ENCODE data around the gene ERVMER34-1. TPM values are rescaled to one million over a fixed set of nuclear protein-coding genes. Genes with fewer than 3 reads are reported as not detected.

ERVMER34-1 gene
- total RNA-seq, 1 donor from 2014 or later: 3.5 TPM

DNA sequence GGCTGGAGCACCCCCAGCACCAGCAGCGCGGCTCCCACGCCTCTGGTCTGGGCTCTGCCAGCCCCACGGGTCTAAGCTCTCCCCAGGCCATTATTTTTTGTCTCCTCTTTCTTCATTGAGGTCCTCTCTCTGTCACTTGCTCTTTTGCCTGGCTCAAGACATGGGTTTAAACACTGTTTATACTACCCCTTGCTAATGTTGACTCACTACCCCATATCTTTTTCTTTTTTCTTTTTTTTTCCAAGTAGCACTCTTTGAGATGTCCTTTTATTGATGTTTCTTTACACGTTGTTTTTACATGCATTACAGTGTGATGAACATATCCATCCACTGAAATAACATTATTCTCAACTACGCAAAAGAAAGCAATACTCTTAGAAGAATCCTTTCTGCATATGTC is 1.7 kb upstream of the ERVMER34-1 start:
- TF ChIP-seq, protein P1, sequence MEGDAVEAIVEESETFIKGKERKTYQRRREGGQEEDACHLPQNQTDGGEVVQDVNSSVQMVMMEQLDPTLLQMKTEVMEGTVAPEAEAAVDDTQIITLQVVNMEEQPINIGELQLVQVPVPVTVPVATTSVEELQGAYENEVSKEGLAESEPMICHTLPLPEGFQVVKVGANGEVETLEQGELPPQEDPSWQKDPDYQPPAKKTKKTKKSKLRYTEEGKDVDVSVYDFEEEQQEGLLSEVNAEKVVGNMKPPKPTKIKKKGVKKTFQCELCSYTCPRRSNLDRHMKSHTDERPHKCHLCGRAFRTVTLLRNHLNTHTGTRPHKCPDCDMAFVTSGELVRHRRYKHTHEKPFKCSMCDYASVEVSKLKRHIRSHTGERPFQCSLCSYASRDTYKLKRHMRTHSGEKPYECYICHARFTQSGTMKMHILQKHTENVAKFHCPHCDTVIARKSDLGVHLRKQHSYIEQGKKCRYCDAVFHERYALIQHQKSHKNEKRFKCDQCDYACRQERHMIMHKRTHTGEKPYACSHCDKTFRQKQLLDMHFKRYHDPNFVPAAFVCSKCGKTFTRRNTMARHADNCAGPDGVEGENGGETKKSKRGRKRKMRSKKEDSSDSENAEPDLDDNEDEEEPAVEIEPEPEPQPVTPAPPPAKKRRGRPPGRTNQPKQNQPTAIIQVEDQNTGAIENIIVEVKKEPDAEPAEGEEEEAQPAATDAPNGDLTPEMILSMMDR (IDR thresholded peaks at IDR 0.05; ENCODE audit: insufficient read depth, low read length, poor library complexity, severe bottlenecking): no peak
- H3K27me3 ChIP-seq (ENCODE audit: control insufficient read depth, insufficient read depth, low read length): peaks cover 2% of the 10 kb centered on the region
- no peak for DNase-seq (ENCODE audit: low read depth)
- no peak overlapping the region for H3K4me3 ChIP-seq (ENCODE audit: low read depth, low read length)
- no peaks in the 10 kb centered on the region for H3K36me3 ChIP-seq (ENCODE audit: control insufficient read depth, insufficient read depth, low read length)

DNA sequence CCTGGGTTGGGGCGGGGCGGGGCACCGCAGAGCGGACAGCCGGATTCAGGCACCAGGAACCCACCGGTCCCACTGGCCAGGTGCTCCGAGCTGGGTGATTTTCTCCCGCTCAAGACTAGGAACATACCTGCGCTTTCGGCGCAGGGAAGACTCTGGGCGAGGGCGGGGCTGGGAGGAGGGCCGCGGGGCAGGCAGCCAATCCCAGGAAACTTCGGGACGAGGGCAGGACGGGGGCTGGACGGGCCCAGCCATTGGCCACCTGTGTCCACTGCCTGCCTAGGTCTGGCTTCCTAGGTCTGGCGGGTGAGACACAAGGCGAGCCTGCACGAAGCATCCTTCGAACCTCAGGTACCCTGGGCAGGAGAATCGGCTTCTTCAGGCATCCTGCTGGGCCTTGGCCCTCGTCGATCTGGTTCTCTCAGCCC is 274 bp upstream of the ERVMER34-1 start:
- DNase-seq (ENCODE audit: low read depth): no peak
- TF ChIP-seq, protein P1 (IDR thresholded peaks at IDR 0.05; ENCODE audit: insufficient read depth, low read length, poor library complexity, severe bottlenecking): no peak
- H3K27me3 ChIP-seq (ENCODE audit: control insufficient read depth, insufficient read depth, low read length): peaks cover 2% of the 10 kb centered on the region
- H3K4me3 ChIP-seq (ENCODE audit: low read depth, low read length): peak overlapping the region; percentile 42
- no peaks in the 10 kb centered on the region for H3K36me3 ChIP-seq (ENCODE audit: control insufficient read depth, insufficient read depth, low read length)

DNA sequence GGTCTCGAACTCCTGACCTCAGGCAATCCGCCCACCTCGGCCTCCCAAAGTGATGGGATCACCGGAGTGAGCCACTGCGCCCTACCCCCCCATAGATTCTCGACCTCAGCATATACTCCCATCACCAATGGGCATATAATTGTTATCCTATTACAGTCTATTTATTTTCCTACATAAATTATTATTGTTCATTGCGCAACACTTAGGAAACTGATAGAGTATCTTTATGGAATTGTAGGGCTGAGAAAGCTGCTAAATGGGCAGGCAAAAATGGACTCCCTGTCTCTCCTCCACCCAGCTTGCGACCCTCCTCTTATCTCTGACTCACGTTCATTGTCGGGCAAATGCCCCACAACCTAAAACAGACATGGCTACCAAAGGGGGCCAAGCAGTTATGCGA is 1.0 kb downstream of the ERVMER34-1 start:
- Histone ChIP-seq H3K36me3 (ENCODE audit: control insufficient read depth, insufficient read depth, low read length) (no peaks in the 10 kb centered on the region), H3K4me3 (ENCODE audit: low read depth, low read length) (no peak overlapping the region), H3K27me3 (ENCODE audit: control insufficient read depth, insufficient read depth, low read length) (peaks cover 2% of the 10 kb centered on the region)
- TF ChIP-seq, protein P1 (IDR thresholded peaks at IDR 0.05; ENCODE audit: insufficient read depth, low read length, poor library complexity, severe bottlenecking): no peak
- no peak for DNase-seq (ENCODE audit: low read depth)

DNA sequence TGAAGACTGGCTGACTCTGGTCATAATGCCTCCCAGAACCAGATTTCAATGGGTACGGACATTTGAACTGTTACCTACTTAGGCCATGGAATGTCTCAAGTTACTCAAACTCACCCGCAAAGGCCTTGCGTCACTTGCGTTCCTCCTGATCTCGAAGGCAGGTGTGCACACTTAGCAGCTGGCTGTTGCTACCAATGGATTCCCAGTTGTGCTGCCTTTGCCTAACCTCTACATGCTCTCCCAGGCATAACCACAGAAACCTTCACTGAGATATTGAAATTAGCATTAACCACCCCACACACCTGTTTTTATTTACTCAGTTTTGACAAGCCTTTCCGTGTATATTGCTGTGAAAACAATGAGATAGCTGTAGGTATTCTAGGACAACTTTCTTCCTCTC is 2.8 kb downstream of the ERVMER34-1 start:
- Histone ChIP-seq H3K36me3 (ENCODE audit: control insufficient read depth, insufficient read depth, low read length) (no peaks in the 10 kb centered on the region), H3K27me3 (ENCODE audit: control insufficient read depth, insufficient read depth, low read length) (peaks cover 2% of the 10 kb centered on the region), H3K4me3 (ENCODE audit: low read depth, low read length) (no peak overlapping the region)
- TF ChIP-seq, protein P1 (IDR thresholded peaks at IDR 0.05; ENCODE audit: insufficient read depth, low read length, poor library complexity, severe bottlenecking): no peak
- no peak for DNase-seq (ENCODE audit: low read depth)

DNA sequence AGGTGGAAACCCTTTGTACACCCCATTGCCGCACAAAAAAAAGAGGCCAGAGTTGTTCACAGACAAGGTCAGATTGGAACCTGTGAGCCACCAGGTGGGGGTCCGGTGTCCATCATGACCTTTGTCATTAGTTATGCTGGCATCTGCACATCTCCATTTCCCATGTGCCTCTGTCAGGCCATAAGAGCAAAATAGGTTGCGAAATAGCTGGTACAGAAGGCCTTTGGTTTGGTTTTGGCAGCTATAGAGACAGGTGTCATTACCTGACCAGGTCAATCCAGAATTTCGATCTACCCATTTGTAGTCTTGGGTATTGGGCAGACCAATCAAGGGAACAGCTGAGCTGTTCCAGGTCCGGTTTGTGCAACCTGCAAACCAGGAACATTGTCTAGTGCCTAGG is 6.6 kb downstream of the ERVMER34-1 start:
- TF ChIP-seq, protein P1 (IDR thresholded peaks at IDR 0.05; ENCODE audit: insufficient read depth, low read length, poor library complexity, severe bottlenecking): no peak
- Histone ChIP-seq H3K27me3 (ENCODE audit: control insufficient read depth, insufficient read depth, low read length) (no peaks in the 10 kb centered on the region), H3K36me3 (ENCODE audit: control insufficient read depth, insufficient read depth, low read length) (no peaks in the 10 kb centered on the region), H3K4me3 (ENCODE audit: low read depth, low read length) (no peak overlapping the region)
- no peak for DNase-seq (ENCODE audit: low read depth)

DNA sequence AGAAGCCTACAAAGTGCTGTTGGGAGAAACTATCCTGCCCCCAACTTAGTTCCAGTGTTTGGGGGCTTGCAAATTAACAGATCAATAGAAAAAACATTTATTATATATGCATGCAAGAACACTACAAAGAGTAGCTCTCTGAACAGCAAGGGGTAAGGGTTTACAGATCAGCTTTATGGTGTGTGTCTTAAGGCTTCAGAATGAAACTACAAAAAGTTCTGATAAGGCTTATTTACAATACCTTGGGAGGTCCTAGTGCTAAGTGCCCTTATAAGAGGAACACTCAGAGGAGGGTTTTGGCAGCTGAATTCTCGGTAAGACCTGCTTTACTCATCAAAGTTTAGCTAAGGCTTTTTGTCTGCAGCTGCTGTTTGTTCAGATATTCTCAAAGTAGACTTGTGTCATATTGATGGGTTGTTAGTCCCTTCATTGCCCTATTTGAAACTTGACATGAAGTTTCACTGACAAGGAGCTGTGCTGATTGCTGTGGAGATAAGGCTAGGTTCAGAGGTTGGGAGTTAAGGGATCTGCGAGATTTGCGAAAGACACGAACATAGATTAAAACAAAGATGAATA is 7.7 kb downstream of the ERVMER34-1 start:
- TF ChIP-seq, protein P1 (IDR thresholded peaks at IDR 0.05; ENCODE audit: insufficient read depth, low read length, poor library complexity, severe bottlenecking): no peak
- no peaks in the 10 kb centered on the region for H3K36me3 ChIP-seq (ENCODE audit: control insufficient read depth, insufficient read depth, low read length)
- H3K4me3 ChIP-seq (ENCODE audit: low read depth, low read length): no peak overlapping the region
- H3K27me3 ChIP-seq (ENCODE audit: control insufficient read depth, insufficient read depth, low read length): no peaks in the 10 kb centered on the region
- DNase-seq (ENCODE audit: low read depth): no peak
